GM19395 (cell line): ENCODE data around the gene PPP1R9B.
A peak's percentile ranks its signal among the peaks of the same experiment; 100 is the strongest.

Source experiments
- ATAC-seq: cut with Tn5 transposase; IDR thresholded peaks from one replicate; pipeline ENCODE4 v1.9.1; 2021; ENCODE audit warnings: mild to moderate bottlenecking, moderate library complexity; ENCODE audit not compliant: unreplicated experiment

The PPP1R9B gene

DNA sequence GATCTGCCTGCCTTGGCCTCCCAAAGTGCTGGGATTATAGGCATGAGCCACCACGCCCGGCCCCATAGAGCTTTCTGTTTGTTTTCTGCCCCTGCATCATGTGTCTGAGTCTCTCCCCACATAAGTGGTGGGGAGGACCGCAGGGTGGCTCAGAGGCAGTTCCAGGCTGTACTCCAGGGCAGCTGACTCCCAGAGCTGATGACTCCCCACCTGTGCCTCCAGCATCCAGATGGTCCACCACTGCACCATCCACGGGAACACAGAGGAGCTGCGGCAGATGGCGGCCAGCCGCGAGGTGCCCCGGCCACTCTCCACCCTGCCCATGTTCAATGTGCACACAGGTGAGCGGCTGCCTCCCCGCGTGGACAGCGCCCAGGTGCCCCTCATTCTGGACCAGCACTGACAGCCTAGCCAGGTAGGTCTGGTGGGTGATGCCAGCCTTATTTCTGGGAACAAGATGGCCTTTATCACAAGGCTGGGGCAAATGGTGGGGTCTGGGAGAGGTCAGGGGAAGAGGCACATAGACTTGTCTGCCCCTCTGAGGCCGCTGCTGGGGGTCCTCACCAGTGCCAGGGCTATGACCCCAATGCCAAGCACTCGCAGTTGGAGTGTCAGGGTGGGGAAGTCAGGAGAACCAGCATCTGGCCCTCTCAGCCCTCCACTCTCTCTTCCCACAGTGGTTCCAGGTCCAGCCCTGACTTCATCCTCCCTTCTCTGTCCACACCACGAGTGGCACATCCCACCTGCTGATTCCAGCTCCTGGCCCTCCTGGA is 24.7 kb upstream of the PPP1R9B start:
- ATAC-seq: no peak

DNA sequence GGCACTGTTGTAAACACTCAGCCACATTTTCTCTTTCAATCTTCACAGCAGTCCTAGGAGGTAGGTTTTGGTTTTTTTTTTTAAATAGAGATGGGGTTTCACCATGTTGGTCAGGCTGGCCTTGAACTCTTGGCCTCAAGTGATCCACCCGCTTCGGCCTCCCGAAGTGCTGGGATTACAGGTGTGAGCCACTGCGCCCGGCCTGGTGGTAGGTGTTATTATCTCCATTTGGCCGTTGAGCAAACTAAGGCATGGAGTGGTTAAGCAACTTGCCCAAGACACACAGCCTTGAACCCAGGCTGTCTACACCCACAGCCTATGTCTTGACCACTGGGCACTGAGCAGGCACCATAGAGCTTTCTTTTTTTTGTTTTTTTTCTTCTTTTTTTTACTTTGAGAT is 24.0 kb upstream of the PPP1R9B start:
- ATAC-seq: no peak

DNA sequence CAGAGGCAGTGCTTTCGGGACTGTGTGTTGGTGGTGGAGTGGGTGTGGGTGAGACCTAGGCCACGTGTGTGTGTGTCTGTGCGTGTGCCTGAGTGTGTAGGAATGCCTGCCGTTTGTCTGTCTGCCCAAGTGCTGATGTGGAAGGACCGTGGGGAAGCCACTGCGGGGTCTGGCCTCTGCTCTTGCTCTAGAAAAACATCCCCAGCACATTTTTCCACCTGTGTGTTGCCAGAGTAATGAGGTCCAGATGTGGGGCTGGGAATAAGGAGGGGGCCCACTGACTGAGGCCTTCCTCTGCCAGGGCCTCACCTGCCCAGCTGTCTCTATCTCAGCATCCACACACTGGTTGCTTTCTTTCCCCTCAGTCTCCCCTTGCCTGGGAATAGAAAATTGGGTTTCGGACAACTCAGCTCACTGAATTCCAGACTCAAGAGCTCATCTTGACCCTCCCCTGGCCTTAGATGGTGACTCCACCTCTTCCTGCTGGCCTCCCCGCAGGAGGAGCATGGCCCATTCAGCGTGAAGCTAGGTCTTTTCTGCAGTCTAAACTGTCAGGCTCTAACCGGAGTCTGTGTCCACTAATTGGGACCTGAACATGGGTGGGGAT is 23.0 kb upstream of the PPP1R9B start:
- no peak for ATAC-seq

DNA sequence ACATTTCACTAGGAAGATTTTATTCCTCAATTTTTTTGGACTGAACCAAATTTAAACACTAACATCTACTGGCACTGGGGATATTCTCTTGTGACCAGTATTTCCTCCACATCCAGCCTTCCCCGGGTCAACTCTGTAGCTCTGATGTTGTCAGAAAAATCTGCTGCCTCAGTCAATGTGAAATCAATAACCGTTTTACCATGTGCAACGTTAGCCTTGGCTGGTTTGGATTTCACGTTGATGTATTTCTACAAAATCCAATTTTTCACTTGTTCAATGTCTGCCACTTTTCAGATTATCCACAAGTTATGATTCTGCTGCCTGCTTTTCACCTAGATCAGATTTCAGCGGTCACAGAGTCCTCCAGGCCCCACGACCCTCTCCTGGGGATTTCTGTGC is 22.5 kb upstream of the PPP1R9B start:
- no peak for ATAC-seq

DNA sequence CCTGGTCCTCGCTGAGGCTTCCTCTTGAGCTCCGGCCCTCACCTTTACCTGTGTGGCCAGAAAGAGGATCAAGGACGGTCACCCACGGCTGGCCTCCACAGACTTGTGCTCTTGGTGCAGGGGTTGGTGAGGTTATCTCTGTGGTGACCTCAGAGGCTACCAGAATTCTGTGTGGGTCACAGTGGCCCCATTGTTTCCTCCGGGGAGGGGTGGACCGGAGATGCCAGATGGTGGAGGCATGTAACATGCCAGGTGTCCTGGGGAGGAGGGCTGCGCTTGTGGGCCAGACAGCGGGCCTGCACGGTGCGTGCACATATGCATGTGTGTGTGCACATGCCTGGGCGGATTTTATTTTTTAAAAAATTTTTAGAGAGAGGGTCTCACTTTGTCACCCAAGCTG is 21.7 kb upstream of the PPP1R9B start:
- ATAC-seq: no peak

DNA sequence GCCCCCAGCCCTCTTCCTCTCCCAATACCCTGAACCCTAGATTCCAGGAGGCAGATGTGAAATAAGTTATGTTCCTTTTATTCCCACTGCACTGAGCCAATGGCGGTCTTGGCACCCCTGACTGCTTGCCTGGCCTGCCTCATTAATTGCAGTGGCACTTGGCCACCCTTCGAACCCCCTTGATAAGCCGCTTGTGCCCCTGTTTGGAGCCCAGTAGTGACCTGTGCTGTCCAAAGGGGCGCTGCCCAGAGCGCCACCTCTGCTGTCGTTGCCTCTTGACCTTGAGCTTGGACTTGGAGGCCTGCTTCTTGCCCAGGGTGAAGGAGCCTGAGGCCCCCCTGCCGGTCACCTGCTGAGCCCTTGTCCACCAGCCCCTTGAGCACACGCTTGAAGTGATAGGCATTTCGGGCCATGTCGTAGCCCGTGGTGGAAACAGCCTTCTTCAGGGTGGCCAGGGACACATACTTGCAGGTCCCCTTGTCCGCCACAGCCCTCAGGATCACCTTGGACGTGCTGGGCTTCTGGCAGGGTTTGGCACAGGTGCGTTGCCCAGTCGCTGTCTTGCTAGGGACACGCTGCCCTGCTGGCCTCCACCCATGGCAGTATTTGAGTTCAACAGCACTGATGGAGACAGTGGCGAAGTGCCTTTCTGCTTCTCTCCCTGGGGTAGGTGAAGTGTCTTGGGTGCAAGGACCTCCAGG is 21.0 kb upstream of the PPP1R9B start:
- ATAC-seq: no peak

DNA sequence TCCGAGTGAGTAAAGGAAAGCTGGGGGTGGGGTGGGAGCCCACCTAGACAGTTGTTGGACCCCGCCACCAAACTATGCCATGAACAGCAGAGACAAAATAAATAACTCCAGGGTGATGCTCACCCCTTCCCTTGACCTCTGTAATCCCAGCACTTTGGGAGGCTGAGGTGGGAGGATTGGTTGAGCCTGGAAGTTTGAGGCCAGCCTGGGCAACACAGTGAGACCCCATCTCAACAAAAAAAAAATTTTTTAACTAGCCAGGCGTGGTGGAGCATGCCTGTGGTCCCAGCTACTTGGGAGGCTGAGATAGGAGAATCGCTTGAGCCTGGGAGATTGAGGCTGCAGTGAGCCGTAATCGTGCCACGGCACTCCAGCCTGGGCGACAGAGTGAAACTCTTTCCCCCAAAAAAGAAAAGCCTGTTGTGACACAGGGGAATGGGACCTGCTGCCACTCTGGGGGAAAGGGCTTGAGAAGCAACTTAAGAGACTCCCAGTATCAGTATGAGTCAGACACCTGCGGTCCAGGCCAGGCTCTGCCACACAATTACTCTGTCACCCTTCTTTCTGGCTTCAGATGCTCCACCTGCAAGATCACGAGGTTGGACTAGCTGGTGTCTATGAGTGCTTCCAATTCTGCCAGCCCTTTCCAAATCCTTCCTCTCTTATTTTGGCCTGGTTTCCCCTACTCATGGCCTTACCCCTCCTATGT is 20.3 kb upstream of the PPP1R9B start:
- ATAC-seq: peak; percentile 71

DNA sequence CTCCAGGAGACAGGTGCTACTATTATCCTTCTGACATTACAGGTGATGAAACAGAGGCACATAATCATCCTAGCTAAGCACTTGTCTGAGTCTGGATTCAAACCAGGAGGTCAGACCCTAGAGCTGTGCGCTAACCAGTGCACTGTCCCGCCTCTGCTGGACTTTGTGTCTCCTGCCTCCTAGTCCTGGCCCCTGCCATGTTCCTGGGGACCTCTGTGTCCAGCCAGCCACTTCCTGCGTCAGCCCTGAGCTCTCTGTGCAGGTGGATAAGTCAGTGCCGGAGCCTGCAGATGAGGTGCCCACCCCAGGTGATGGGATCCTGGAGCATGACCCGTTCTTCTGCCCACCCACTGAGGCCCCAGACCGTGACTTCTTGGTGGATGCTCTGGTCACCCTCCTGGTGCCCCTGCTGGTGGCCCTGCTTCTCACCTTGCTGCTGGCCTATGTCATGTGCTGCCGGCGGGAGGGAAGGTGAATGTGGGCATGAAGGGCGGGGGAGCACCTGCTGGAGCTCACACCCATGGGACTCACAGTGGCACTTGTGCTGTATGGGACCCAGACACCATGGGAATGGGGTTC is 19.5 kb upstream of the PPP1R9B start:
- ATAC-seq: no peak

DNA sequence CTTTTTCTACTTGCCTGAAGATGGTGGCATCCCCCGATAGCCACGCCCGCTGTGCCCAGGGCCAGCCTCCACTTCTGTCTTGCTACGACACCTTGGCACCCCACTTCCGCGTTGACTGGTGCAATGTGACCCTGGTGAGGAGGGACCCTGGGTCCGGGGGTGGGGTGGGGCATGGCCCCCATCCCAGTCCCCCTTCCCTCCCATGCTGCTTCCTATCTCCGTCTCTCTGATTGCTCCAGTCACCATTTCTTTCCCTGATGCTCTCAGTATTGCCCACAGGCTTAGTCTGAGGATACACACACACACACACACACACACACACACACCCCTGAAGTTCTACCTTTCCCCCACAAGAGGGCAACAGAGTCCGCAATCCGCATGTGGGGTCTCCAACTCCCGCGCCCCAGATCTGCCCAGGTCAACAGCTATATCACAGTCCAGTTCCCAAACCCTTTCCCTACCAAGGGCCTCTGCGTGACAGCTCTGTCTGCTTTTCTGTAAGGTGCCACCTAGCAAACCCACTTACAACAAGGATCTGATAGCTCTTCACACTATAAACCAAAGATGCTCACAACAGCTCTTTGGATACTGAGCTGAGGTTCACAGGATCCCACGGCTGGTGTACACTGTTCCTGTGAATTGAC is 18.8 kb upstream of the PPP1R9B start:
- no peak for ATAC-seq

DNA sequence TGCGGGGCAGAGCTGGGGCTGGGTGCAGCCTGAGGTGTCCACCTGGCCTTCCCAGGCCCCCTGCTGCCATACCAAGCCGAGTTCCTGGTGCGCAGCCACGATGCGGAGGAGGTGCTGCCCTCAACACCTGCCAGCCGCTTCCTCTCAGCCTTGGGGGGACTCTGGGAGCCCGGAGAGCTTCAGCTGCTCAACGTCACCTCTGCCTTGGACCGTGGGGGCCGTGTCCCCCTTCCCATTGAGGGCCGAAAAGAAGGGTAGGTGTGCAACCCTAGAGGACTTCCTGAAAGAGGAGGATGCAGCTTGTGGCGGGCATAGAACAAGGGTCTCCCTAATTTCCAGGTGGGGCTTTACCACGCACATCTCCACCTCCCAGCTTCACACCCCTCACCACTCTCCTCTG is 17.8 kb upstream of the PPP1R9B start:
- ATAC-seq: no peak

DNA sequence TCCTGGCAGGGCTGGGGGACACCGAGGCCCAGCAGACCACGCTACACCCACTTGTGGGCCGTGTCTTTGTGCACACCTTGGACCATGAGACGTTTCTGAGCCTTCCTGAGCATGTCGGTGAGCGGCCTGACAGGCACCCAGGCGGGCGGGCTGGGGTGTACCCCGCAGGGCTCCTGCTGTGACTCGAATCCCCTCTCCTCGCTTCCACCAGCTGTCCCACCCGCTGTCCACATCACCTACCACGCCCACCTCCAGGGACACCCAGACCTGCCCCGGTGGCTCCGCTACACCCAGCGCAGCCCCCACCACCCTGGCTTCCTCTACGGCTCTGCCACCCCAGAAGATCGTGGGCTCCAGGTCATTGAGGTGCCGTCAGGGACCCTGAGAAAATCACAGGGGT is 16.9 kb upstream of the PPP1R9B start:
- ATAC-seq: no peak

DNA sequence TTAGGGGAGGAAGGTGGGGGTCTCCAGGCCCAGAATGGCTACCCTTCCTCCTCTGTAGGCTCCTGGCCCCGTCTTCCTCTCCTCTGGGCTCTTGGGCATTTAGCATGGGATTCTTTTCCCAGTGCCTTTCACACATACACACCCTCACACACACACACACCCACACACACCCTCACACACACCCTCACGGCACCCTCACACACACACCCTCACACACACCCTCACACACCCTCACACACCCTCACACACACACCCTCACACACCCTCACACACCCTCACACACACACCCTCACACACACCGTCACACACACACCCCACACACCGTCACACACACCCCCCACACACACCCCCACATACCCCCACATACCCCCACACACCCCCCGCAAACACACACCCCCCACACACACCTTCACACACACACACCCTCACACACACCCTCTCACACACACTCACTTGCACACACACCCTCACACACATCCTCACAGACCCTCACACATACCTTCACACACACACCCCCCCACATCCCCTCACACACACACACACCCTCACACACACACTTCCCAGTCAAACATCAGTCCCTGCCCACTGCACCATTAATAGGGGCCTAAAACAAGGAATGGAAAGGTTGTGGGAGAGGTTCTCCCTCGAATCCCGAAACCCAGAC is 16.2 kb upstream of the PPP1R9B start:
- ATAC-seq: no peak

DNA sequence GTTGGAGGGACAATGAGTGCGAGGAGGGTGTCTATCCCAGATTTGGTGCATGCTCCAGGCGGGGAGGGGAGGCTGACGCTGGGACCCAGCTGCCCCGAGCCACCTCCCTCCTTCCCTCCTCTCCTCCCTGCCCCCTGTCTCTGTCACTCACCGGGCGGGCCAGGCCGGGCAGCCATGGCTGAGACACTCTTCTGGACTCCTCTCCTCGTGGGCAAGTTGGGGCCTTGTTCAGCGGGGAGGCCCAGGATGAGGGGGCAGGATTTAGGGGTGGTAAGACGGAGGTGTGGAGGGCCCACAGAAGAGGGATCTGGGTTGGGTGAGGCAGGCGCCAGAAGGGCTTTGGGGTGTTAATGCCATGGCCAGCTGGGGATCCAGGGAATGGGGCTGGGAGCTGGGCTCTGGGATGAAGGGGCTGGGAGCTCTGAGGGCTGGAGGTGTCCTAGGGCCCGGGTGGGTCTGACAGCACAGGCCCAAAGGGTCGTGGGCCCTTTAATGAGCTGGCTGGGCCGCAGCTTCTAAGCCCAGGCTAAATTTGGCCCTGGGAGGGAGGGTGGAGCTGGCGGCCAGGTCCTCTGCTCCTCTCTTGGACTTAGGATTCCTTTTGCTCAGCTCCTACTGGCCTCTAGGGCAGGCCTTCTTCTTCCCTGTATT is 15.5 kb upstream of the PPP1R9B start, which contains the start of gene SGCA:
TSS of gene SGCA (plus strand) at position 139 of the 651 bp plus-strand sequence. CDS start at position 175, 36 bp downstream.
- ATAC-seq: no peak

DNA sequence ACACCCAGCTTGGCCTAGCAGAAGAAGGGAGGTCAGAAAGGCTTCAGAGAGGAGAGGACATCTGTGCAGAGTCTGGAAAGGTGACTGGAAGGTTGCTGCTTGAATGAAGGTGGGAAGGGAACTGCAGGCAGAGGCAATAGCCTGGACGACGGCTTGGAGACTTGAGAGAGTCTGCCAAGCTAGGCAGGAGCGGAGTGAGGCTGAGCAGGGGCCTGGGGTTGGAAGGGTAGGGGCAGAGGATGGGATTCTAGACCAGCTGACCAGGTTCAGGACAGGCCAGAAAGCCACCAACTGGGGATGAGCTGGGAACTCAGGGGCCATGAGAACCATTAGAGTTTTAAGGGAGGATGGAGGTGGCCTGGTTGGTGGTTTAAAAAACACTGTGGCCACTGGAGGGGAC is 15.0 kb upstream of the PPP1R9B start:
- ATAC-seq: no peak

DNA sequence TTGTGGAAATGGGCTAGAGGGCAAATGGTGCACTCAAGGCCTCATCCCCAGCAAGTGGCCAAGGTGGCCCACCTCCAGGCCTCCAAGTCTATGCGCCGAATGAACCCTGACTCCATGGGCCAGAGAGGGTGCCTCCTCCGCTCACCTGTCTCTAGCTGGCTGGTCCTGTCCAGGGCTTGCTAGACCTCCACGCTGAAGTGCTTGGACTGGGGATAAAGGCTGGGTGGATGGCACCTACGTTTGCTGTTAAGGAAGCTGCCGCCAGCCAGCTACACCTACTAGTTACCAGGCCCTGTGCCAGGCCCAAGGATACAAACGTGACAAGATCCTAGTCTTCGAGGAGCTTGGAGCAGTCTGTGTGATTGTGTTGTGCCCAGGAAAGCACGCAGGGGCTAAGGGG is 14.6 kb upstream of the PPP1R9B start:
- ATAC-seq: no peak

DNA sequence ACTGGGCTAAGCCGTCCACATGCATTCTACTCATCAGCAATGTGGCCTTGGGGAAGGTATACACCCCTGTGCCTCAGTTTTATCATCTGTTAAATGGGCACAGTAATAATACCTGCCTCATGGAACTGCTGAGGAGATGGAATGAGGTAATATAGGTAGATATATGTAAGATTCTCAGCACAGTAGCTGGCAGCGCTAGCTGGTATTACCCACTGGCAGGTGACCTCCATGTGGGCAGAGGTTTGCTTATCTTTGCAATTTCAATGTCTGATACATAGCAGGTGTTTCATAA is 14.2 kb upstream of the PPP1R9B start:
- no peak for ATAC-seq

DNA sequence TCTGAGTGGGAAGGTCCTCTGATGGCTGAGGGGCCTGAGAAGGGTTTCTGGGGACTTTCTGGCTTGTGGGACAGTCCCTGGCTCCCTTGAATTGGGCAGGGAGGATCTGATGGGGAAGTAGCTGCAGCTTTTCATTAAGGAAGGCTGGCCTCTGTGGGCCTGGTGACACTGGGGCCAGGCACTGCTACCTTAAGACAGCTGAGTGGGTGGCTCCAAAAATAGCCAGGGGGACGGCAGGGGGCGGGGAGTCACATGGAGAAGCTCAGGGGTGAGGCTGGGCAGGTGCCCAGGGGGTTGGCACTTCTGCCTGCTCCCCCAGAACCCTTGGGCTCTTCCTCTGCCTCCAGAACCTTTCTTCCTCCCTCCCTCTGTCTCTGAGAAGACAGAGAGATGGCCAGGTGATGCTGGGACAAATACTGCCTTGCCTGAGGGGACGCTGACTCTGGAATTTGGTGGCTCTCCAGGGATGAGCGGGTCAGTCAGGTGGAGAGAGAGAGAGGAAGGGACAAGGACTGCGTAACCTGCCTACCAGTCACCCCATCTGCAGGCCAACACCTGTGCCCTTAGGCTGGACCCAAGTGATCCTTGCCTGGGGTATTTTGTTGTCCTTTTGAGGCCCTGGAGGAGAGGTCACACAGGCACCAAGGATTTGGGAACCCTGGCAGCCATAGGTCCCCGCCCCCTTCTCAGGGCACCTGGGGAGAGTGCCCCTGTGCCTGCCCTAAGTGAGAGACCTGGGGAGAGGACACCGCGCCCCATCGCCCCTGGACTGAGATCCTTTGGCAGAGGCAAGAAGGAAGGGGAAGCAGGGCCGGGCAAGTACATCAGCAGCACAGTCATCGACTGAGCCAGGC is 13.6 kb upstream of the PPP1R9B start:
- ATAC-seq: no peak

DNA sequence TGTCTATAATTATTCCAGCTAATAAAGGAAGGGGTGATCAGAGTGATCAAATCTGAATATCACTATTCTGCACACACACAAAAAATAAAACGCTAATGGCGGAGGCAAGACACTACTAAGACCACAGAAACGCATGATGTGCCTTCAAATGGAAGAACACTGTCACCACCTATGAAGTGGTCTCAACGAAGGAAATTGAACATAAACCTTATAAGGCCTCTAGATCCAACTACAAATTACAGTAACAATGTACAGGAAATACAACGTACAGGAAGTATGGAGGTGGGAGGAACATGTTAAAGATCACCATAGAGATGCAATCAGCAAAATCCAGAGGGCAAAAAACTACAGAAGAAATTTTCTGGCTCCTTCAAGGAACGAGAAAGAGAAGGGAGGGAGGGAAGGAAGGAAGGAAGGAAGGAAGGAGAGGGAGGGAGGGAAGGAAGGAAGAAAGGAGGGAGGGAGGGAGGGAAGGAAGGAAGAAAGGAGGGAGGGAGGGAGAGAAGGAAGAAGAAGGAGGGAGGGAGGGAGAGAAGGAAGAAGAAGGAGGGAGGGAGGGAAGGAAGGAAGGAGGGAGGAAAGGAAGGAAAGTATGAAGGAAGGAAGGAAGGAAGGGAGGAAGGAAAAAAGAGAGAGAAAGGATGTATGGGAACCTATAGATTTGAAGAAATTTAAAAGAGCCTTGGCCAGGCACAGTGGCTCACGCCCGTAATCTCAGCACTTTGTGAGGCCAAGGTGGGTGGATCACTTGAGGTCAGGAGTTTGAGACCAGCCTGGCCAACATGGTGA is 12.2 kb upstream of the PPP1R9B start:
- no peak for ATAC-seq
